HG03575 (cell line): ENCODE results near the gene NKX2-1.
"Not testable (repeated sequence)": the region's sequence is repeated elsewhere in the genome, so short reads cannot be mapped to it uniquely, and the experiment has no call there.

Experiments
- ATAC-seq: cut with Tn5 transposase; IDR thresholded peaks from one replicate; pipeline ENCODE4 v1.9.1; 2021; ENCODE audit not compliant: unreplicated experiment, insufficient number of reproducible peaks, low FRiP score; ENCODE audit errors: extremely low read depth

The NKX2-1 gene

DNA sequence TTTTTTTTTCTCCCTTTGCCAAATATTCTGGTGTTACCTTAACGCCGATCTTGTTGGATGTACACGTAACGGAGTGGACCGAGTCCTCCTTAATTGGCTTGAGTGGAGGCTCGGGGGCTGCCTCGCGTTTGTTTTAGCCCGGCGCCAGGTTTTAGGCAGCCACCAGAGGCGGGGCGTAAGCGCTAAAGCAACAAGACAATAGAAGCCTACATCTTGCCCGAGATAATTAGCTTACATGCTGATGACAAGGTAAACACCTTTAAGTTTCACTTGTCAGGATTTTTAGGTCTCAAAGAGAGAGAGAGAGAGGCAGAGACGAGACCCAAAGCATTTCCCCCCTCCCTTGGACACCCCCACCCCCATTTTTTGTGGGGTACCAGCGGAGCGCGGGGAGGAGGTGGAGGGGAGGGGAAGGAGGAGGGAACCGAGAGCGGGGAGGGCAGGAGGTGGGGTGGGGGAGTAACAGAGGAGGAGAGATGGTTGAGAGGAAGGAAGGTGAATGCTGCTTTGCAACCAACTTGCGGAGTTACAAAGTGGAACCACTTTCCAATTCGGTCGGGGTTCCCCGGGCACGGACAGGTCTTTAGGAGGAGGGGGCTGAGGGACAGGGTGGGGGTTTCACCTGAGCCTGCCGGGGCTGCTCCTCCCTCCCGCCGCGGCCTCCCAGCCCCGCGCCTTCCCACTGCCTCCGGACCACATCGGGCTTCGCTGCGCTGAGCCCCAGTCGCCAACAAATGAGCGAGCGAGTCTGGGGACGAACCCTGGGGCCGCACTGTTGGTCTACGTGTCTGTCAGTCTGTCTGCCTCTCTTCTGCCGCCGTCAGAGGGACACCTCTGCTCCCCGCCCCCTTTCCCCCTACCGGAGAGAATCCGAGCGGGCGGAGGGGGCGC is at the start of gene NKX2-1:
Gene NKX2-1 (minus strand): TSS at position 802 of the 891 bp plus-strand sequence. CDS start 103 bp downstream, at position 699.
- ATAC-seq, result no peak

DNA sequence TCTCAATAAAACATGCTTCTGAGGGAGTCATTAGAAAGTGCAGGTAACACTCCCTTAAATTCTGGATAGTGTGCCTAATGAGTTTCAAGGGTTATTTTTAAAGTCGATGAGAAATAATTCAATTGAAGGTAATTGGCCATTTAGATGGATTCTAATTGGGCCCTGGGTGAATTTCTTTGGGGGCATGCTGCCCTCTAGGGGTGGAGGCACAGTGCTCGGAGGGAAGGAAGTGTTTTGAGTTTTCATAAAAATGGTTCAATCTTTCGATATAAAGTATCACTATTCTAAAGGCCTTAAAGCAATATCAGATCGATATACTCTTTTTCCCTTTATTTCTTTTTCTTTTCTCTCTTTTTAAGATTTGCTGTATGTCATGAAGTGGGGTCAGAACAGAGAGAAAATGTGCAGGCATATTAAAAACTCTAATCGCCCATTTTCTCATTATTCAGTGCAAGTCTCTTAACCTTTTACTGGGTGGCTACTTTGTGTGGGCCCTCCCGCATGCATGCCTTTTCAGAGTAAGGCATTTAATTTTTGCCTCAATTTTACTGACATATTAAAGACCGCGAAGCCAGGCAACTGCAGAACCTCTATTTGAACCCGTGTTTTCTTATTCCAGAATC is 36.9 kb upstream of the NKX2-1 start:
- ATAC-seq, result no peak

DNA sequence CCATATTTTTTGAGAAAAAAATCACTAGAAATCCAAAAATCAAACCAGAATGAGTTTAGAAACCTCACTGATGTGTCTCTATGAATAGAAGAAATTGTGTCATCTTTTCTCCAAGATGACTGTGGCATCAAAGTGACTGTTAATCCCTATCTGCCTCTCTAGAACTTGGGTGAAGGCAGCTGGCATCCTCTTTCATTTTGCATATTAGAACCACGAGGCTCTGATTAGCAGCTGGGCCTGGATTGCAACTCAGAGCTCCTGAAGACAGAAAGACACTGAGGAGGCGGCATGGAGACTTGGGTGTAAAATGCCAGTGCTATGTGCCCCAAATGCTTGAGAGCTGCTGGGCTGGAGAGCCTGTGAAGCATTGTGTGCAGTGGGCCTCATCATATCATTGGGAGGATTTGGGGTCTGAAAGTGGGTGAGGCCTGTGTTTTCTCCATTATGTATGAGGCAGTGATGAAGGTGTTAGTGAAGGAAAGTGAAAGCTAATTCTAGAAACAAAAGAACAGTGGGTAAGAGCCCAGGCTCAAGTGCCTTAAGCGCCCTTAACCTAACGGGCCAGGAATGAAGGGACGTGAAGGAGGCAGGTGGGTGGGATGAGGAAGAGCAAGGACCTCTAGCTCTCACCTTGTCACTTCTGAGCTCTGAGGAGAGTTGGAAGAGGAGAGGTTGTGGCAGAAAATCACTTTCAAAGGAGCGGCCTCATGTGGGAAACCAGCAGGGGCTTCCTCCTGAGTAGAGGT is 36.1 kb upstream of the NKX2-1 start:
- no peak for ATAC-seq

DNA sequence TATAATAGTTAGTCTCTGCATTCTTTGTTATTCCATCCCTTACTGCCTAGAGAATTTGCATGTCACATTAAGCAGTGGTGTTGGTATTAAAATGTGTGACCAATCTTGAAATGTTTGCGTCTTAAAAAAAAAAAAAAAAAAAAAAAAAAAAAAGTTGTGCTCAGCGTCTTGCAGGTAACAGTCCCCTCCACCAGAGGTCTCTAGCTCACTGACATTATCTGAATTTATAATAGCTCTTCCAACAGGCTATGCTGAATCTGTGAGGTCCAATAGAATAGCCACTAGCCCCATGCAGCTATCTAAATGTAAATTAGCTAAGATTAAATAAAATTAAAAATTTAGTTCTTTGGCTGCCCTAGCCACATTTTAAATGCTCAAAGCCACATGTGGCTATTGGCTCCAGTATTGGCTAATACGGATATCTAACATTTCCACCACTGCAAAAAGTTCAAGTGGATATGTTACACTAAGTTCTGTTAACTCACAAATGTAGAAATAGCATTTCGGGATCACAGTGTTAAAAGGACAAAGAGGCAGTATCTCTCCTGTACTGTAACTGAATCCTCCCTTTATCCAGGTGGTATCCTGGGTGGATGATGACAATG is 33.7 kb upstream of the NKX2-1 start:
- no peak for ATAC-seq

DNA sequence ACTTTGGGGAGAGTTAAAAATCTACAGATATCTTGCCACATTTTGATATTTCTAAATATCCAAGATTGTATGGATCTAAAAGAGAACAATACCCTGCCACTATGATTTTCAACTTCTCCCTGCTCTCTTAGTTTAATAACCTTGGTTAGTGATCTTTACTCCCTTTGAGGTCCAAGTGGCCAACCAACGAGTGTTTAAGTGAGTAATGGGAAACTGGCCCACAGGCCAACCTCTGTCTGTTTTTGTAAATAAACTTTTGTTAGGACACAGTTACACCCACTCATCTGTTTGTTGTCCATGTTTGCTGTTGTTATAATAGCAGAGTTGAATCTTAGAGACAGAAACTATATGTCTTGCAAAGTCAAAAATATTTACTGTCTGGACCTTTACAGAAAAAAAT is 30.9 kb upstream of the NKX2-1 start:
- no peak for ATAC-seq

DNA sequence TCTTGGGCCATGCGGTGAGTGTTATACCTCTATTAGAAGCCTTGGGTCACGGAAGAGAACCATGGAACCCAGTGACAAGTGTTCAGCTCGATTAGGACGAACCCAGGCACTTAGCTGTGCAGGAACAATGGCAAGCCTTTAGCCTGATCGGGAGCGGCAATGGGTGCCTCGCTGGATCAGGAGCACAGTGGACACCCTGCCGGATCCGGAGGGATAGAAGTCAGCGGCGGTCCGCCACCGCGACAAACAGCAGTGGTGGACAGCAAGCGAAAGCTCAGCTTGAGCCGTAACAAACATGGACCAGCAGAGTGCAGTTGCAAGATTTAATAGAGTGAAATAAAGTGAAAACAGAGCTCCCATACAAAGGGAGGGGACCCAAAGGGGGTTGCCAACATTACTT is 24.2 kb upstream of the NKX2-1 start:
- ATAC-seq, result not testable (repeated sequence)

DNA sequence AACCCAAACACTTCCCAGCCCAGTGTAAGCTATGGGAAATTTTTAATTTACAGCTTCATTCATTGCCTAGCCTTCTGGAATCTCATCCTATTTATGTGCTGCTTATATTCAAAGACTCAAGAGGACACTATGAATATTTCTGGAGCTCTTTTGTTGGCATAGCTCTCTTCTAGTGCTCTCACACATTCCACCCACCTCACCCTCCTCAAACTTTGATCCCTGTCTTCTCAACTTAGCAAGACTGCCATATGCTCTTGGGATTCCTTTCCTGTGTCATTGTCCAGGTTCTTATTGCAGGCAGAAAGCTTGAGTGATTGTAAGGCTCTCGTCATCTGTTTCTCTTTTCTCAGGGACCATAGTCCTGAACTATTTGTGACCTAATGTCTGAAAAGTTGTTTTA is 18.0 kb upstream of the NKX2-1 start:
- ATAC-seq, result no peak

DNA sequence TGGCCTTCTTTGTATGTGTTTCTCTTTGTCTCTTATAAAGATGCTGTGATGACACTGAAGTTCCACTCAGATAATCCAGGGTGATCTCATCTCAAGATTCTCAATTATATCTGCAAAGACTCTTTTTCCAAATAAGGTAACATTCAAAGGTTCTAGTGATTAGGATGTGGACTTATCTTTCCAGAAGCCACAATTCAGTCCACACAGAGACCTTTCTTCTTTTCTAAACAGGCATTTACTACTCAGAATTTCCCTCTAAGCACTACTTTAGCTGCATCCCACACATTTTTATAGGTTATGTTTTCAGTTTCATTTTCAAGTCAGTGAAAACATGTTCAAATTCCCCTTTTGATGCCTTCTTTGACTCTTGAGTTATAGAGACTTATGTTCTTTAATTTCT is 9.0 kb upstream of the NKX2-1 start:
- ATAC-seq, result no peak

DNA sequence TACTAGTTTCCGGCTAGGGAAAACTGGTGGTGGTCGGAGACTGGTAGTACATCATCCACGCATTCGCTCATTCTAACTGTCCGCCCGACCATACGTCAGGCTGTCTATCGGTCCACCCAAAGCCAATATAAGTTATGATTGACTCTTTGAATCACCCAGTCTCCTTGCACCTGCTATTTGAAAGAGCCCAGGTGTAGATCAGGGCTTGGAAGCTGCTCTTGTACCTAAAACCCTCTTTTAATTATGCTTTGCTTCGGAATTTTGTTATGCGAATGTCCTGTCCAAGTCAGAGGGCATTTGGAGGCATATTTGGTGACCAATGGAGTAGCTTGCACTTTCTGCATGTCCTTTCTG is 5.7 kb upstream of the NKX2-1 start:
- ATAC-seq, result no peak

DNA sequence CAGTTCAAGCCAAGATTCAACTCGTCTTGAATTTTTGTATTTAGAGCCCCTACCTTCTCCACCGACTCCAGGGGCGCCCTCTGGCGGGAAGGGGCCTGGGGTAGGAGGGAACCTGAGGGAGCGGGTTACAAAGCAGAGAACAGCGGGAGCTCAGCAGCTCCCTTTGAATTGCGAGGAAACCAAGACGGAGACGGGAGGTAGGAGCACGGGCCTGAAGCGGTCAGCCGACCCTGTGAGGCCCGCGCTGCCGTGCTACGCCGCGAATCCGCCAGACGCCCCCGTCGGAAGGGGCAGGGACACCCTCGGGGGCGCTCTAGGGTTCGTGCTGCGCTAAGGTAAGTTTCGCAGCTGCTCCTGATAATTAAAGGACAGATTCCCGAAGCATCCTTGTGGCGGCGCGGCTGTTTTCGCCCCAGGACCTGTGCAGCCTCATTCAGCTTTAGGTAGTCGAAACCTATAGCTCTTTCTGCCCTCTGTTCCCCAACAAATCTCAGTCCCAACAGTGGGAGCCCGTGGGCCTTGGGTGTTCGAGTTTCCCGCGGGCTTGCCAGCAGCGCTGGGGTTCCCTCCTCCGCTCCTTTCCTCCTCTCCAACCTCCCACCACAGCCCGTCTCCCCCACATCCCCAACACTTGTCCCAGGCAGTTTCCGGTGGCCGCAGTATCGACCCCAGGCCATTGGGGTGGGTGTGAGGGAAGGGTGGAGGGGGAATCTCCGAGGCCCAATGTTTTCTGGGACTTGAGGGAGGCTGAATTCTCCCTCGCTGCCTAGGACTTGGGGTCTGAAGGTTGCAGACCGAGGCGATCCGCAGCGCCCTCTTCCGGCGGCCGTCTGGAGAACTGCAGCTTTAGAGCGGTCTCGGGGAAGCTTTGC is 5.1 kb upstream of the NKX2-1 start:
- no peak for ATAC-seq

DNA sequence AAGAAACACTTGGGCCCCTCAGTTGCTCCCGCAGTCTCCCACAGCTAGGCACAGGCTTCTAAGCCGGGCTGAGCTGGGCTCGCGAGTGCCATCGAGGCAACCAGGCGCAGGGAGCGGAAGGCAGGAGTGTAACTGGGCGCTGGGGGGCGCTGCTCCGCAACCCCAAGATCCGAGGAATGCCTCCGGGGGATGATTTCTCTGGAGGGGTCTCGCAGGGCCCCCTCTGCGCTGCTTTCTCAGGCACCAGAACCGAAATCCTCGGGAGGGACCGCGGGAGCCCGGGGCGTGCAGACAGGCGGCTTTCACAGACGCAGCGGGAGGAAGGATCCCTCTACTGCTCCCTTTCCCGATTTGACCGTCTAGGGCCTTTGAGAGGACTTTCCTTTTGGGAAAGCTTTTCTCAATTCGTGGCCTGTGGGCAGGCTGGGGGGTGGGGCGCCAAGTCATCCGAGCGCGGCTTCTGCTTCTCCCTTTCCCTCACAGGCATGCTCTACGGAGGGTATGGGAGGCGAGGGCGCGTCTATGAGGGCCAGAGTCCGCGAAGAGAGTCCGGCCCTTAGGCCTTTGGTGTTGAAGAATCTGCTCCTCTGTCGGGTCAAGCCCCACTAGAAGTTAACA is 4.3 kb upstream of the NKX2-1 start:
- ATAC-seq, result no peak

DNA sequence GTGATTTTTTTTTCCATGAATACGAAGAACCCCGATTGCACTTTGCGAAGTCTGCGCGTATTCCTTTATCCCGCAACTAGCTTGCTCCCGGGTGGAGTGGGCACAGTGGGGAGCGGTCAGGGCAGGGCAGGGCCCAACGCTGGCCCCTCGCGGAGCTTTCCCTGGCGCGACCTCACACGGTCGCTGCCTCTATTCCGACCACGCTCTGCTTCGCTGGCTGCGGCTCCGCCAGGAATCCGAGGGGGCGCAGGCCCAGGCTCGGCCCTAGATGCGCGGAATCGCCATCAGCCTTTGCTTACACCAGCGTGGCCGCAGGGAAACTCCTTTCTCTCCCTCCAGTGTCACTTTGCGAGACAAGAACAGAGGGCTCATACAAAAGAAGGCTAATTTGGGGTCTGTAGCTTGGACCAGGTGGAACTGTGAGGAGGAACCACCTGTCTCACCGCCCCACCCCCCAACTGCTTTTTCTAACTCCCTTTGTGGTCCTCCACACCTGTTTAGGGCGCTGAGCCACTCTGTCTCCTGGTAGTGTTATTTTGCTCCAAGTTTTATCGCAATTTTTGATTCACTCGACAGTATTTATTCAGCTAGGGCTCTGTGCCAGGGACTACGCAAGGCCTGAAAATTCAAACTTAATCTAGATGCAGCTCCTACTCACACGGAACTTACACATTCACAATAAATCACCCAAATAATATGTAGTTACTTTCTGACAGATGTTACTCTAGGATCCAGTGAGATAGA is 3.1 kb upstream of the NKX2-1 start:
- no peak for ATAC-seq

DNA sequence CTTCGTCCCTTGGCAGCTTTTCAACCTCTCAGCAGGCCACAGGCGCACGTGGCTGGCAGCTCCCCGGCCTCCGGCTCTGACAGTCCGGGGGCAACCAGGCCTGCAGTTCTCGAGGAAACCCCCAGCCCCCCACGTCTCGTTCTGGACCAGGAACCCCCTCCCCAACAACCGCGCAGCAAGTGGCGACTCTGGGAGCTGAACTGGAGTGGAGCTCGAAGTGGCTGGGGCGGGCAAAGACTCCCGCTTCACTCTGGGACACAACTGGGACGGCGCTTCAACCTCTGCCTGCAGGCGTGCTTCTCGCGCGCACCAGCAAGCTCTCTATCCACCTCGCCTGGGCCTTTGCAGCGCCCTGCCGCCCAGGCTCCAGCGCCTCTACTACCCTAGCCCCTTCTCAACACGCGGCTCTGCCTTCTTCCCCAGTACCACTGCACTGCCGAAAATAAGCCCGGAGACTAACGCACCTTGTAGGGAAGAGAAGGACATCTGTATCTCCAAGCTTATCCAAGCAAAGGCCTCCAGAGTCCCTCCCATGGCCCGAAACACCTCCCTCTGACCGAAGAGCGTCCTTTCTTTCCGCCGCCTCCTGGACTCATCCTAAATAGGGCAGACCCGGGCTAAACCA is 2.4 kb upstream of the NKX2-1 start:
- ATAC-seq, result no peak

DNA sequence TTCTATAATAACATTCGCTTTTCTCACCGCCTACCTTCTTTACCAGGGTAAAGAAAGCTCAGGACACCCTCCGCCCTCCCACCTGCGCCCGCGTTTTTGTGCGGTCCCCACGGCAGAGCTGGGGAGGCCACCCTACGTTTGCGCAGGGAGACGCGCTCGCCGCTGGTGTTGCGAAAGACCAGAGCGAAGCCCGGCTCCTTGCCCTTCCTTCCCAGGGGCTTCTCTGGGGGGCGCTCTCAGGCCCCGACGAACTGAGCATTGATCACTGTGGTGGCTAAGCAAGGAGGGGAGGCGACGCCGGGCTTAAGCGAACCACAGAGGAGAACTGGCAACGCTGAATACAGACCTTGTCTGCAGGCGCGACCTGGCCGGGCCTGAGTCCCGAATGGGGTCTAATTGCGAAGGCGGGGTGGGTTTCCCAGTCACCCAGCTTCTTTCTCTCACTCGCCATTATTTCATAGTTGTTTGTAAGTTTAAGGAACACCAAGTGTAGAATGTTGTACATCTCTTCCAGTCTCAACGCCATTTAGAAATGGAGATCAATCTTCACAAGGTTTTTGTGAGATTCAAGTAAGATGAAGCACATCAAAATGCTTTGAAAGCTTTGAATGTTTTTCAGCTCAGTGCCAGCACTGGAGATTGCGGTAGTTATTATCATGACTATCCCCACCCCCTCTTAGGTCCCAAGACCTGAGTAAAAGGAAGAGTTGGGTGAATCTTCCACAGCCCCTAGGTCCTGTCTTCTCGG is 1.7 kb upstream of the NKX2-1 start:
- no peak for ATAC-seq

DNA sequence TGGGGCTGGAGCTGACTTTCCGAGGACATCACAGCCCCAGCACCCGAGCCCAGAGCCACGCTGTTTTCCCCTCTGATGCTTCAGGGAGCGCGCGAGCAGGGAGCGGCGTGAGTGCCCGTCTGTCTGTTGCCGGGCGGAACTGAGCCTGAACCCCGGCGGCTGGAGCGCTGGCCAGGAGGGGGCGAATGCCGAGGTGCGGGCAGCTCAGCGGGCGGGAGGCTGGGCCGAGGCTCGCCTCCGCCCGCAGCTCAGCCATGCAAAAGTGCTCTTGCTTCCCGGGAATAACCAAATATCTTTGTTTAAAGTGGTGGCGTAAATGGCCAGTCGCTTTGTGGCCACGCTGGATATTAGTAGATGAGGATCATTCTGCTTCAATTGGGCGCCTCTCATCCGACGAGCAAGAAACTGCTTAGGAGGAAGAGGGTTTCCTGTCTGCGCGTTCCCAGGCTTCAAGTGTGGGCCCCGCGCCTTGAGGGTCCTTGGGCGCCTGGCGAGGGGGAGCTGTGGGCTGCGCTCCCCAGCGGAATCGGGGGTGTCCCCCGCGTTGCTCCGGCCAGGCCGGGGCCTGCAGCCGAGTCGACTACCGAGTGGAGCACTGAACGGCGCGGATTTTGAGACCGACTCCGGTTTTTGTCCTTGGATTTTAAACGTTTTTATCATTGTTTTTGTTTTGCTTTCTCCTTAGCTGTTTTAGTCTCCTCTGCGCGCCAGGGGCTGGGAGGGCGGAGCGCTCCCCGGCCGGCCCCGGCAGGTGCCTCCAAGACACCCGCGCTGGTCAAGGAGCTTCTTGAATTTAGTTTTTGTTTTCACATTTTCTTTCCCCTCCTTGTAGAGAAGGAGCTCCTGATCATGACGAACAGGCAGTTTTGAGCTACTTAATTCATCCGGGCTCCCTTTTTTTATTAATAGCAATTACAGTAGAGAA is 831 bp upstream of the NKX2-1 start:
- ATAC-seq, result no peak
